Stimulated activated CD8-positive, alpha-beta memory T cell treated with anti-CD3 and anti-CD28 coated beads, Interleukin-2, amount 100 ng/mL, for 1 hour (primary cell): ENCODE data around the gene PTPRG.

Experiments
- DNase-seq, 2 donors: peaks; one replicate each; pipeline ENCODE4 v3.0.0-alpha.2; 2020; ENCODE audit warnings: low read depth in 2 of 2

PTPRG gene

GRCh38 chr3:61589856-61590255, 28.5 kb downstream of the PTPRG start:
- no peak for DNase-seq

GRCh38 chr3:61591300-61591699, 29.9 kb downstream of the PTPRG start:
- DNase-seq = no peak

GRCh38 chr3:61593446-61594029, 32.2 kb downstream of the PTPRG start:
- DNase-seq = no peak

GRCh38 chr3:61594144-61594963, 33.0 kb downstream of the PTPRG start:
- DNase-seq = no peak

- DNase-seq = no peak
Measured at GRCh38 chr3:61594964-61595285, 33.6 kb downstream of the PTPRG start.

- no peak for DNase-seq
Measured at GRCh38 chr3:61595288-61595687, 33.9 kb downstream of the PTPRG start.

GRCh38 chr3:61595826-61596225, 34.5 kb downstream of the PTPRG start:
- no peak for DNase-seq

- DNase-seq = no peak
Measured at GRCh38 chr3:61597906-61598305, 36.5 kb downstream of the PTPRG start.

- DNase-seq = no peak
Measured at GRCh38 chr3:61600195-61600594, 38.8 kb downstream of the PTPRG start.

GRCh38 chr3:61601831-61602230, 40.5 kb downstream of the PTPRG start:
- no peak for DNase-seq

GRCh38 chr3:61602466-61602865, 41.1 kb downstream of the PTPRG start:
- no peak for DNase-seq

GRCh38 chr3:61605589-61606175, 44.3 kb downstream of the PTPRG start:
- no peak for DNase-seq

GRCh38 chr3:61606196-61606595, 44.8 kb downstream of the PTPRG start:
- no peak for DNase-seq

GRCh38 chr3:61608072-61608471, 46.7 kb downstream of the PTPRG start:
- no peak for DNase-seq

GRCh38 chr3:61608711-61609110, 47.3 kb downstream of the PTPRG start:
- DNase-seq = no peak

- no peak for DNase-seq
Measured at GRCh38 chr3:61610316-61610715, 48.9 kb downstream of the PTPRG start.

- DNase-seq = no peak
Measured at GRCh38 chr3:61612211-61613194, 51.1 kb downstream of the PTPRG start.

- DNase-seq = no peak
Measured at GRCh38 chr3:61613666-61614065, 52.3 kb downstream of the PTPRG start.

GRCh38 chr3:61615643-61616042, 54.3 kb downstream of the PTPRG start:
- no peak for DNase-seq

- DNase-seq = no peak
Measured at GRCh38 chr3:61616586-61616985, 55.2 kb downstream of the PTPRG start.

GRCh38 chr3:61617041-61617440, 55.7 kb downstream of the PTPRG start:
- DNase-seq = no peak

GRCh38 chr3:61617651-61618050, 56.3 kb downstream of the PTPRG start:
- no peak for DNase-seq
